Adipose tissue (tissue), 3 donors: Measurements from ENCODE around the gene GAB3. TPM values are rescaled to one million over a fixed set of nuclear protein-coding genes. Genes with fewer than 3 reads are reported as not detected.
"Not testable (repeated sequence)": the region's sequence is repeated elsewhere in the genome, so short reads cannot be mapped to it uniquely, and the experiment has no call there.

Experiments
- H3K27ac ChIP-seq: one replicate; pipeline ENCODE4 v1.5.1; 2013; ENCODE audit warnings: low read depth, low read length
- whole genome bisulfite sequencing, 3 donors: extraction: QIAGEN DNeasy Blood & Tissue Kit; methylation state at CpG; one replicate each; pipeline ENCODE4 v1.1.7; 2013; 5-methylcytosine and 5-hydroxymethylcytosine counted together
- polyA plus RNA-seq, 3 donors: library from polyadenylated mRNA; stranded (reverse); fragments of 200-250 nt; gene quantifications; one replicate each; pipeline ENCODE4 v1.2.3, GENCODE V29; 2013
- donor health status: healthy with polysubstance abuse.
- donor health status: Bipolar disorder and iron deficiency.
- donor health status: healthy.

Gene GAB3
- polyA plus RNA-seq, 3 donors: 0.85 to 2.9 (median 2.7) TPM

DNA sequence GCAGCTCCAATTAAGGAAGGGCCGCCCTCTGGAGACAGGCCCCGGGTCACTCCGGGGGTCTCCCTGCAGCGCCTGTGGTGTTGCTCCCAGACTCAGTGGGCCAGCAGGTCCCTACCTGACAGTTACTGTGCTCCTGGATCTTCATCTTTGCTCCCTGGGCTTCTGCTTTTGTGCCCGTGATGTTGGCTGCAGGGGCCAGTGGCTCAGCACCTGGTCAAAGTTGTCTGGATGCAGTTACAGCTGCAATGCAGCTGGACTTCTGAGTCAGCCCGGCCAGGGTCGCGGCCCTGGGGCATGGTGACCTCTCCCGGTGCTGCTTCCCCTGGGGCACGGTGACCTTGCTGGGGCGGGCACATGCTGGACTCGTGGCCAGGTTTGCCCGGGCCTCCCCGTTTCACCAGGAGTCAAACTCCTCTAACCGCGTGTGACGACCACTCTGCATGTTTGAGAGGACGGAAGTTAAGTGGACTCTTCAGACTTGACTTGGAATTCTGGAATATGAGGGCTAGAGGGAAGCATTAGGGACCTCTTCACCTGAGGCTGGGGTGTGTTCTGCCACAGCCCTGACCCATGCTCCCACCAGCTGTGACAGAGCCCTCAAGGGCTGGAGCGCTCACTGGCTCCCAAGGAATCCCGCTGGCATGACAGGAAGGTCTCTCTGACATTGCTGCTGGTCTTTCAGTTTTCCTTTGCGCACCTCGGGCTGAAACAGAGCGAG is 101.2 kb downstream of the GAB3 start:
- H3K27ac ChIP-seq: no peak overlapping the region
- WGBS, 3 donors: 65 to 80% (median 76%) methylated on average over 21 to 23 of the region's 23 CpGs

DNA sequence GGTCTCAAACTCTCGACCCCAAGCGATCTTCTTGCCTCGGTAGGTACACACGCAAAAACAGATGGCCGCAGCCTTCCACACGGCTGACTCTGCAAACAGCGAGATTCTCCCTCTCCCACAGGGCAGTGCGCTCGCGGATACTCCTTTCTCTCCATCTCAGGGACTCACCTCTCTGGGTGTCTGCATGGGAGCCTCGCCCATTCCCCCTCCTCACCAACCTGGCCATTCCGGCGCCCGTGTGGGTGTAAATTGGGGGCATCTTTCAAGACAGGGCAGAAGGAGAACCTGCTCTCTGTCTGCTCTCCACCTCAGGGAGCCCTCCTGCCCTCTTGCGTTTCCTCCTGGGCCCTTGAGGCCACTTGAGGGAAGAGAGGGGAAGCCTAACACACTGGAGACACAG is 101.9 kb downstream of the GAB3 start:
- no peak overlapping the region for H3K27ac ChIP-seq
- 74 to 90% (median 82%) methylated on average over 11 to 15 of the region's 15 CpGs for WGBS, 3 donors

DNA sequence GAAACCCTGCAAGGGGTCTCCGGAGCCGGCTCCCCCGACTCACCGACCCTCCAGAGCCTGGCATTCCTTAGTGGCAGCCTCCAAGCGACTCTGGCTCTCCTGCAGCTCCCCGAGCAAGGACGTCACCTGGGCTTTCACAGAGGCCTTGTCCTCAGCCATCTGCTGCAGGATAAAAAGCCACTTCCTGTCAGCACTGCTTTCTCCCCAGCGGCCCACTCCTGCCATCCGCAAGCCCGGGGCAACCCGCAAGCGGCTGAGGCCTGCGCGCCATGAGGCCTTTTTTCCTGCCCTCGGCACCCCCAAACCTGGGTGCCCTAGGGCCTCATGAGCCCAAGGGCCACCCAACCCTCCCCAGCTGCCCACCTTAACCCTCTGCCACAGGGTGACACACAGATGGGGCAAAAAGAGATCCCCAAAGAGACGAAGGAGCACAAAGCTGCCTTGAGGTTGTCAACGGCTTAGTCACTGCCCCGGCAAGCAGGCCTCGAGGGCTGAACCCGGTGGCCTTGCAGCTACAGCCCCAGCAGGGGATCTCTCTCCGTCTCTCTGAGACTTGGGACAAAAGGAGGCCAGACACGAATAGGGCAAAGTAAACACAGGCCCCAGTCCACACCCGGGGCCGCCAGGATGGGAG is 105.0 kb downstream of the GAB3 start:
- H3K27ac ChIP-seq: not testable (repeated sequence)
- no CpG with 5 or more reads among the region's 24 CpGs for WGBS, 3 donors

DNA sequence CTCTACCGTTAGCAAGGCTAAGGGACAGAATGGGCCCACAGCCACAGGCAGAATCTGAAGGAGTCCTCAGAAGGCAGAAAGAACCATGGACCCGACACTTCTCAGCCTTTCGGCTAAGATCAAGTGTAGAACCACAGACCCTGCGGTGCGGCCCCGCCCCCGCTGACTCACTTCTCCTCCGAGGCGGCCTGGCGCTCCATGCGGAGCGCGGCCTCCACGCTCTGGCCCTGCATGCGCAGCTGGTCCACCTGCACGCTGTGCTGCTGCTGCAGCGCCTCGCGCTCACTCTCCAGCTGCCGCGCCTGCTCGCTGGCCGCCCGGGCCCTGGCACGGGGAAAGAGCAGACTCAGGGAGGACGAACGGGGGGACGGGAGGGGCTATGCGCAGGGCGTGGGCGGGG is 107.2 kb downstream of the GAB3 start:
- not testable (repeated sequence) for H3K27ac ChIP-seq
- 73% methylated on average over 3 of the region's 31 CpGs; no CpG with 5 or more reads in 2 of the 3 donors for WGBS, 3 donors

DNA sequence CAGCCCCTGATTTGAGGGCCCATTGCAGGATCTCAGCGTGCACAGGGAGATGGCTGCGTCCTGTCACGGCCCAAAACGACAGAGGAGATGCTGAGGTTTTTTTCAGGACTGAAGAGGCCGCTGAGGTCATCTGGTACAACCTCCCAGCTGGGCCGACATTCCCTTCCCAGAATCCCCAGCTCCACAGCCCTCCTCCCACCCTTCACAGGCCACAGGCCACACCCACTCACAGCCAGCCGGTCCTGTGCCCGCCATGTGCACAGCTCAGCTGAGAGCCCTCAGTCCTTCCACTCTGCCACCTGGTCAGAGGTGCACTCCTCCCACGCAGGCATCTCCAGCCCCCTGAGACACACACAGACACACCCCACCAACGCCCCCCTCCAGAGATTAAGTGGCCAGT is 109.1 kb downstream of the GAB3 start:
- H3K27ac ChIP-seq: not testable (repeated sequence)
- WGBS, 3 donors: no CpG with 5 or more reads among the region's 10 CpGs

DNA sequence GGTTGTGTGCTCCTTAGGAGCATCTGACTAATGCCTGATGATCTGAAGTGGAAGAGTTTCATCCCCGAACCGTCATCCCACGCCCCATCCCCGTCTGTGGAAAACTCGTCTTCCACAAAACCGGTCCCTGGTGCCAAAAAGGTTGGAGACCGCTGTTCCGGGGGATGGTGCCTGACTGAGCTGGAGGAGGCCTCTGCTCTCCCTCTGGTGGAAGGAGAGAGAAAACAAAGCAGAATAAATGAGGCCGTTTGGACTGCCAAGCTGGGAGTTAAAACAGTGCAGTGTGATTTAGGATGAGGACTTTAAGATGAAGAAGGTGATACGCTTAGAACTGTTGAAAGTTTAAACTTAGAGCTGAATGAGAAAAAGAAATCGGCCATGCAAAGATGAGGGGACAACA is 117.2 kb downstream of the GAB3 start:
- H3K27ac ChIP-seq: not testable (repeated sequence)
- no CpG with 5 or more reads among the region's 11 CpGs for WGBS, 3 donors

DNA sequence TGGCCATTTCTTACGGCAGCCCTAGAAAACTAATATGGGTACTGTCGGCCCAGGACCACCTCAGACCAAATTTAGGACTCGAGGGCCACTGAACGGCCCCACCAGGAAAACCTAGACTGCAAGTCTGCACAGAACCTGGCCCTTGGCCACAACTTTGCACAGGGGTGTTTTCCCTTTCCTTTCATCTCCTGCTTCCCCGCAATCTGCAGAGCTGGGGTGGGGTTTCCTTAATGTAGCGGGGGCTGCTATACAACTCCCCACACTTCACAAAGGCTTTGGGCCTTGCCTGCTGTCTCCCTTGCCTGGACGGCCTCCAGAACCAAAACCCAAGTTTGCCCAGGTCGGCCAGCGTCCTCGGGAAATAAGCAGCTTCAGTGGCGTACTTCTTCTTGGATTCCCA is 119.9 kb downstream of the GAB3 start:
- no CpG with 5 or more reads among the region's 11 CpGs for WGBS, 3 donors
- H3K27ac ChIP-seq: not testable (repeated sequence)

DNA sequence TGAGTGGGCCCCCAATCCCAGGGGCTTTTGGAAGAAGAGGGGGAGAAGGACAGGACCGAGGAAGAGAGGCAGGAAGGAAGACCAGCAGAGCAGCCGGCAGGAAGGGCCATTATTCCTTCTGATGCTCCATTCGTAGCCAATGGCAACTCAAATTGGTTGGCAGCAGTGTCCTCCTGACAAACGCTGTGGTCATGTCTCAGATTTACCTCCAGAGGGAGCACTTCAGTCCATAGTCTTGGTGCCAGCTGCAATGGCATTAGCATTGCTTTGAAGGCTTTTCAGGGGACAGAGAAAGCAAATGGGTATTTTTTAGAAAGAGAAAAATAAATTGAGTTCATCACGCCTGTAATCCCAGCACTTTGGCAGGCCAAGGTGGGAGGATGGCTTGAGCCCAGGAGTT is 121.9 kb downstream of the GAB3 start:
- WGBS, 3 donors: no CpG with 5 or more reads among the region's 5 CpGs
- H3K27ac ChIP-seq: not testable (repeated sequence)

Other genes with a start within 250 kb of the GAB3 start
- 10 to 100 TPM; 48.9 to 61.5 (median 49.3) TPM for gene FAM3A, start 234.8 kb downstream of the GAB3 start, polyA plus RNA-seq
- 10 to 100 TPM; 17.6 to 88.4 (median 33.6) TPM for gene G6PD, start 204.2 kb downstream of the GAB3 start, polyA plus RNA-seq
- gene IKBKG, start 203.5 kb downstream of the GAB3 start, polyA plus RNA-seq: 10 to 100 TPM; 10.6 to 29.0 (median 20.2) TPM
- under 1 TPM in 1 of 3 donors, not detected in 2; 0.51 TPM for gene CTAG1A, start 165.9 kb downstream of the GAB3 start, polyA plus RNA-seq
- gene CTAG1B, start 131.8 kb downstream of the GAB3 start, polyA plus RNA-seq: under 1 TPM in 1 of 3 donors, not detected in 2; 0.59 TPM
- 1 to 10 TPM in 1 of 3 donors, not detected in 2; 8.5 TPM for gene CTAG2, start 97.5 kb downstream of the GAB3 start, polyA plus RNA-seq
- 10 to 100 TPM; 21.1 to 41.8 (median 26.5) TPM for gene DKC1, start 11.8 kb upstream of the GAB3 start, polyA plus RNA-seq
- 10 to 100 TPM; 15.3 to 36.1 (median 29.2) TPM for gene MPP1, start 54.4 kb upstream of the GAB3 start, polyA plus RNA-seq
- not detected for gene SMIM9, start 83.6 kb upstream of the GAB3 start, polyA plus RNA-seq
- gene F8A1, start 135.3 kb upstream of the GAB3 start, polyA plus RNA-seq: 10 to 100 TPM; 12.4 to 31.6 (median 29.7) TPM